ENCODE measurements around the gene ORC5.

DNA sequence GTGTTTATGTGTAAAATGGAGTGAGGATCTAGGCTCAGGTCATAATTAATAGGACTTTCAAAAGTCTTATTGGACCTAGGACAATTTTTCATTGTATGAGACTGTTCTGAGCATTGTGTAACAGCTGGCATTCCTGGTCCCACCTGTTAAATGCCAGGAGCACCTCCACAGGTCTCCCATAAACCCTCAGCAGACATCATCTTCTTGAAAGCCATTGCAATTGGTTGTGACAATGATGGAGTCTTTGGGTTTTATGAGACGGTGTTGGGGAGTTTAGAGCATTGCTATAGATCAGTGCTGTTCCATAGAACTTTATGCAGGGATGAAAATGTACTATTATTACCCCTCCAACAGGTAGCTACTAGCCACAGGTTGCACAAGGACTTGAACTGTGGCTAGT is 108.9 kb downstream of the ORC5 start:
- TF ChIP-seq, protein P1, sequence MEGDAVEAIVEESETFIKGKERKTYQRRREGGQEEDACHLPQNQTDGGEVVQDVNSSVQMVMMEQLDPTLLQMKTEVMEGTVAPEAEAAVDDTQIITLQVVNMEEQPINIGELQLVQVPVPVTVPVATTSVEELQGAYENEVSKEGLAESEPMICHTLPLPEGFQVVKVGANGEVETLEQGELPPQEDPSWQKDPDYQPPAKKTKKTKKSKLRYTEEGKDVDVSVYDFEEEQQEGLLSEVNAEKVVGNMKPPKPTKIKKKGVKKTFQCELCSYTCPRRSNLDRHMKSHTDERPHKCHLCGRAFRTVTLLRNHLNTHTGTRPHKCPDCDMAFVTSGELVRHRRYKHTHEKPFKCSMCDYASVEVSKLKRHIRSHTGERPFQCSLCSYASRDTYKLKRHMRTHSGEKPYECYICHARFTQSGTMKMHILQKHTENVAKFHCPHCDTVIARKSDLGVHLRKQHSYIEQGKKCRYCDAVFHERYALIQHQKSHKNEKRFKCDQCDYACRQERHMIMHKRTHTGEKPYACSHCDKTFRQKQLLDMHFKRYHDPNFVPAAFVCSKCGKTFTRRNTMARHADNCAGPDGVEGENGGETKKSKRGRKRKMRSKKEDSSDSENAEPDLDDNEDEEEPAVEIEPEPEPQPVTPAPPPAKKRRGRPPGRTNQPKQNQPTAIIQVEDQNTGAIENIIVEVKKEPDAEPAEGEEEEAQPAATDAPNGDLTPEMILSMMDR (IDR thresholded peaks at IDR 0.05) = no peak
- no peak for TF ChIP-seq POLR2A (IDR thresholded peaks at IDR 0.05; ENCODE audit: low read depth)
- TF ChIP-seq EP300 (IDR thresholded peaks at IDR 0.05) = no peak

Measured in esophagus muscularis mucosa (tissue), 4 donors.